Mesenchymal stem cell (in vitro differentiated cells and primary cell): ENCODE results near the gene SLC66A2.

ENCODE experiments used
- DNase-seq: peaks from one replicate; pipeline ENCODE4 v3.0.0-alpha.2; 2013
- H2AFZ ChIP-seq: one replicate; pipeline ENCODE4 v1.6.1; 2013; ENCODE audit warnings: low read depth, mild to moderate bottlenecking, control low read depth, inconsistent platforms, low read length, moderate library complexity
- H2AK5ac ChIP-seq: 2 replicates; pipeline ENCODE4 v1.6.1; 2013; ENCODE audit warnings: low read length, moderate library complexity, mild to moderate bottlenecking, inconsistent platforms; ENCODE audit not compliant: severe bottlenecking
- H2BK120ac ChIP-seq: one replicate; pipeline ENCODE4 v1.6.1; 2013; ENCODE audit warnings: low read depth, mild to moderate bottlenecking, inconsistent platforms, low read length, moderate library complexity
- H2BK12ac ChIP-seq, 2 experiments: one replicate each; pipeline ENCODE4 v1.6.1; 2013; ENCODE audit warnings: inconsistent platforms in 2 of 2, low read length in 2 of 2, mild to moderate bottlenecking in 2 of 2, moderate library complexity in 2 of 2, control low read depth in 1 of 2
- H2BK15ac ChIP-seq: one replicate; pipeline ENCODE4 v1.6.1; 2013; ENCODE audit warnings: mild to moderate bottlenecking, low read depth, inconsistent platforms; ENCODE audit not compliant: poor library complexity, severe bottlenecking
- H2BK5ac ChIP-seq: 2 replicates; pipeline ENCODE4 v1.6.1; 2013; ENCODE audit warnings: low read depth, mild to moderate bottlenecking, low read length, control low read depth, inconsistent platforms; ENCODE audit not compliant: poor library complexity, severe bottlenecking
- H3K14ac ChIP-seq, 2 experiments: one replicate each; pipeline ENCODE4 v1.6.1; 2013; ENCODE audit warnings: inconsistent platforms in 2 of 2, low read length in 2 of 2, control low read depth in 1 of 2, mild to moderate bottlenecking in 1 of 2, moderate library complexity in 1 of 2
- H3K18ac ChIP-seq, 2 experiments: one replicate each; pipeline ENCODE4 v1.6.1; 2013; ENCODE audit warnings: inconsistent platforms in 2 of 2, low read length in 2 of 2, control low read depth in 1 of 2, low read depth in 1 of 2, mild to moderate bottlenecking in 1 of 2
- H3K23ac ChIP-seq, 2 experiments: one replicate each; pipeline ENCODE4 v1.6.1; 2013; ENCODE audit warnings: inconsistent platforms in 2 of 2, low read length in 2 of 2, mild to moderate bottlenecking in 2 of 2, moderate library complexity in 2 of 2, control low read depth in 1 of 2
- H3K27ac ChIP-seq: 2 replicates; pipeline ENCODE4 v1.5.1; 2013; ENCODE audit warnings: mild to moderate bottlenecking, moderate library complexity, low read length, control low read depth, inconsistent platforms; ENCODE audit not compliant: poor library complexity, severe bottlenecking
- H3K27me3 ChIP-seq, 2 experiments: 2 replicates each; pipeline versions ENCODE4 v1.6.1 to v1.7.0; 2013; ENCODE audit warnings: low read length in 2 of 2, mild to moderate bottlenecking in 2 of 2, moderate library complexity in 2 of 2, control low read depth in 1 of 2, inconsistent platforms in 1 of 2; ENCODE audit not compliant: control insufficient read depth in 1 of 2, insufficient read depth in 1 of 2
- H3K36me3 ChIP-seq, 2 experiments: 2 replicates each; pipeline versions ENCODE4 v1.6.1 to v1.7.0; 2013; ENCODE audit warnings: low read length in 2 of 2, control low read depth in 1 of 2, inconsistent platforms in 1 of 2, low read depth in 1 of 2, mild to moderate bottlenecking in 1 of 2; ENCODE audit not compliant: insufficient read depth in 2 of 2, control insufficient read depth in 1 of 2
- H3K4ac ChIP-seq, 2 experiments: one replicate each; pipeline ENCODE4 v1.6.1; 2013; ENCODE audit warnings: inconsistent platforms in 2 of 2, low read length in 2 of 2, mild to moderate bottlenecking in 2 of 2, moderate library complexity in 2 of 2, control low read depth in 1 of 2, low read depth in 1 of 2
- H3K4me1 ChIP-seq: 2 replicates; pipeline ENCODE4 v1.6.1; 2013; ENCODE audit warnings: low read depth, low read length, control low read depth; ENCODE audit not compliant: control insufficient read depth, insufficient read depth
- H3K4me2 ChIP-seq: 2 replicates; pipeline ENCODE4 v1.6.1; 2013; ENCODE audit warnings: low read length, mild to moderate bottlenecking, inconsistent platforms; ENCODE audit not compliant: poor library complexity, severe bottlenecking
- H3K4me3 ChIP-seq, 2 experiments: 2 replicates each; pipeline versions ENCODE4 v1.5.1 to v1.7.0; 2013; ENCODE audit warnings: low read length in 2 of 2, mild to moderate bottlenecking in 2 of 2, control low read depth in 1 of 2, low read depth in 1 of 2; ENCODE audit not compliant: insufficient read depth in 1 of 2
- H3K79me1 ChIP-seq: replicated peaks from 2 replicates; pipeline ENCODE4 v1.6.1; 2013; ENCODE audit warnings: mild to moderate bottlenecking, control low read depth, low read length, inconsistent platforms; ENCODE audit not compliant: poor library complexity, severe bottlenecking
- H3K9ac ChIP-seq: 2 replicates; pipeline ENCODE4 v1.7.0; 2013; ENCODE audit warnings: mild to moderate bottlenecking, low read length, moderate library complexity
- H3K9me3 ChIP-seq: 2 replicates; pipeline ENCODE4 v1.7.0; 2013; ENCODE audit warnings: mild to moderate bottlenecking, low read length; ENCODE audit not compliant: control insufficient read depth
- H4K8ac ChIP-seq: one replicate; pipeline ENCODE4 v1.6.1; 2013; ENCODE audit warnings: inconsistent platforms, mild to moderate bottlenecking, low read length, moderate library complexity
- H4K91ac ChIP-seq: one replicate; pipeline ENCODE4 v1.6.1; 2013; ENCODE audit warnings: mild to moderate bottlenecking, low read length, inconsistent platforms
- WGBS: methylation state at CpG from one replicate; pipeline ENCODE4 v1.1.7; 2013; ENCODE audit warnings: mixed read lengths; 5-methylcytosine and 5-hydroxymethylcytosine counted together

The SLC66A2 gene

GRCh38 chr18:79911344-79912270 is 39.8 kb downstream of the SLC66A2 start:
- no peak overlapping the region for H2BK15ac ChIP-seq
- H3K36me3 ChIP-seq = peaks cover 30 to 51% of the 10 kb centered on the region in 2 experiments
- no peak overlapping the region for H3K27ac ChIP-seq
- H3K23ac ChIP-seq = no peak overlapping the region
- peak overlapping the region; percentile 35 for H4K8ac ChIP-seq
- no peak for DNase-seq
- H2AFZ ChIP-seq = no peak overlapping the region
- peak overlapping the region in 1 of 2 experiments; percentile 41 for H3K18ac ChIP-seq
- H2AK5ac ChIP-seq = no peak overlapping the region
- H3K27me3 ChIP-seq = no peaks in the 10 kb centered on the region
- H2BK5ac ChIP-seq = no peak overlapping the region
- H2BK12ac ChIP-seq = no peak overlapping the region
- peak overlapping the region; percentile 18 for H4K91ac ChIP-seq
- H3K4me3 ChIP-seq = peak overlapping the region in 1 of 2 experiments; percentile 19
- H3K9me3 ChIP-seq = no peaks in the 10 kb centered on the region
- H3K4me2 ChIP-seq = no peak overlapping the region
- WGBS = 73% methylated on average over 25 of the region's 29 CpGs
- peaks cover 42% of the 10 kb centered on the region for H3K79me1 ChIP-seq
- no peak overlapping the region for H3K4ac ChIP-seq
- H3K9ac ChIP-seq = no peak overlapping the region
- H3K4me1 ChIP-seq = peaks cover 23% of the 10 kb centered on the region
- peak overlapping the region in 1 of 2 experiments; percentile 90 for H3K14ac ChIP-seq
- H2BK120ac ChIP-seq = no peak overlapping the region

GRCh38 chr18:79910563-79911343 is 40.7 kb downstream of the SLC66A2 start:
- DNase-seq = no peak
- H2BK120ac ChIP-seq = no peak overlapping the region
- no peak overlapping the region for H4K8ac ChIP-seq
- H3K14ac ChIP-seq = no peak overlapping the region
- no peaks in the 10 kb centered on the region for H3K9me3 ChIP-seq
- no peak overlapping the region for H3K4ac ChIP-seq
- H2AK5ac ChIP-seq = no peak overlapping the region
- H3K9ac ChIP-seq = no peak overlapping the region
- 86% methylated on average over 15 of the region's 16 CpGs for WGBS
- H3K18ac ChIP-seq = no peak overlapping the region
- H3K27ac ChIP-seq = no peak overlapping the region
- no peak overlapping the region for H2BK15ac ChIP-seq
- no peak overlapping the region for H4K91ac ChIP-seq
- H3K4me2 ChIP-seq = no peak overlapping the region
- H2BK12ac ChIP-seq = no peak overlapping the region
- H2BK5ac ChIP-seq = no peak overlapping the region
- no peak overlapping the region for H2AFZ ChIP-seq
- H3K4me1 ChIP-seq = peaks cover 23% of the 10 kb centered on the region
- peaks cover 35% of the 10 kb centered on the region for H3K79me1 ChIP-seq
- no peak overlapping the region for H3K4me3 ChIP-seq
- H3K23ac ChIP-seq = no peak overlapping the region
- H3K27me3 ChIP-seq = no peaks in the 10 kb centered on the region
- peaks cover 23 to 43% of the 10 kb centered on the region in 2 experiments for H3K36me3 ChIP-seq

- H3K18ac ChIP-seq = no peak overlapping the region
- H3K36me3 ChIP-seq = peaks cover 28 to 44% of the 10 kb centered on the region in 2 experiments
- H2BK12ac ChIP-seq = no peak overlapping the region
- no peak overlapping the region for H2AK5ac ChIP-seq
- no peak overlapping the region for H3K14ac ChIP-seq
- WGBS = 97% methylated on average over 2 of the region's 2 CpGs
- no peak overlapping the region for H2BK120ac ChIP-seq
- H3K4me2 ChIP-seq = no peak overlapping the region
- no peak overlapping the region for H4K91ac ChIP-seq
- H3K27ac ChIP-seq = no peak overlapping the region
- DNase-seq = no peak
- no peaks in the 10 kb centered on the region for H3K27me3 ChIP-seq
- no peak overlapping the region for H3K4me3 ChIP-seq
- no peak overlapping the region for H3K9ac ChIP-seq
- no peak overlapping the region for H2BK5ac ChIP-seq
- peaks cover 8% of the 10 kb centered on the region for H3K4me1 ChIP-seq
- H4K8ac ChIP-seq = no peak overlapping the region
- no peak overlapping the region for H3K4ac ChIP-seq
- no peak overlapping the region for H3K23ac ChIP-seq
- H3K79me1 ChIP-seq = peaks cover 40% of the 10 kb centered on the region
- H2AFZ ChIP-seq = no peak overlapping the region
- no peak overlapping the region for H2BK15ac ChIP-seq
- H3K9me3 ChIP-seq = no peaks in the 10 kb centered on the region
These were observed 44.7 kb downstream of the SLC66A2 start for GRCh38 chr18:79906706-79907105.

- Histone ChIP-seq H3K9ac (no peak overlapping the region), H4K8ac (no peak overlapping the region), H3K9me3 (no peaks in the 10 kb centered on the region), H2BK120ac (no peak overlapping the region), H2AK5ac (no peak overlapping the region), H3K4me1 (peaks cover under 1% of the 10 kb centered on the region), H2BK5ac (no peak overlapping the region), H4K91ac (no peak overlapping the region), H3K4ac (no peak overlapping the region), H3K18ac (no peak overlapping the region), H2BK12ac (no peak overlapping the region), H3K23ac (no peak overlapping the region), H2AFZ (no peak overlapping the region), H2BK15ac (no peak overlapping the region), H3K4me3 (no peak overlapping the region), H3K14ac (no peak overlapping the region), H3K27me3 (no peaks in the 10 kb centered on the region), H3K36me3 (peaks cover 28 to 43% of the 10 kb centered on the region in 2 experiments), H3K27ac (no peak overlapping the region), H3K4me2 (no peak overlapping the region), H3K79me1 (peaks cover 33% of the 10 kb centered on the region)
- WGBS = no CpG with 5 or more reads among the region's 1 CpG
- DNase-seq = no peak
These were observed 45.5 kb downstream of the SLC66A2 start for GRCh38 chr18:79905993-79906392.
